ENCODE results near the gene AGAP1.

DNA sequence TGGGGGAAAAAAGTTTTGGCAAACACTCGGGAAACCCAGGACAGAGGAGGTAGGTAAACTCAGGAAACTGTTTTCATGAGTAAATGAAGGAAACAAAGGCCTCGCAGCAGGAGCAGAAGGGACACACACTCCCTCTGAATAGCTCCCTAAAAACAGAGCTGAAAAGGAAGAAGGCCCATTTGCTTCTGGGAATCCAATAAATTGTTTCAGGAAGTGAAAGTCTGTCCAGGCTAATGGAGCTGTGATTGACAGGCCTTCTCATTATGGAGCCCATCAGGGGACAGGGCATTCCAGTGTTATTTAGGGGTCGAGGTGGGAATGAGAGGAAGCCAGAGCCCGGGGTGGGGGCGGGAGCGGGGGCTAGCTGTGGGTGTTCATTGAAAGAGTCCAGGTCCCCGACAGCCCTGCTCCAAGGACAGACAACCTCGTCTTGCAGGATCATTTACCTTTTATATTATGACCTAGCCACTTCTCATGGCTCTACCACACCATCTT is 593.2 kb downstream of the AGAP1 start:
- TF ChIP-seq CTCF (IDR thresholded peaks at IDR 0.05) (no peak), POLR2A (IDR thresholded peaks at IDR 0.05) (no peak)
